ENCODE measurements around the gene JUNB. TPM values are rescaled to one million over a fixed set of nuclear protein-coding genes. Genes with fewer than 3 reads are reported as not detected.
A peak's percentile ranks its signal among the peaks of the same experiment; 100 is the strongest.

The JUNB gene
- total and polyA plus RNA-seq, 2 of the 13 experiments (the other 11 are each of a cell fraction or from before 2014, with no cell fraction given) = 7.7 to 8.2 TPM

DNA sequence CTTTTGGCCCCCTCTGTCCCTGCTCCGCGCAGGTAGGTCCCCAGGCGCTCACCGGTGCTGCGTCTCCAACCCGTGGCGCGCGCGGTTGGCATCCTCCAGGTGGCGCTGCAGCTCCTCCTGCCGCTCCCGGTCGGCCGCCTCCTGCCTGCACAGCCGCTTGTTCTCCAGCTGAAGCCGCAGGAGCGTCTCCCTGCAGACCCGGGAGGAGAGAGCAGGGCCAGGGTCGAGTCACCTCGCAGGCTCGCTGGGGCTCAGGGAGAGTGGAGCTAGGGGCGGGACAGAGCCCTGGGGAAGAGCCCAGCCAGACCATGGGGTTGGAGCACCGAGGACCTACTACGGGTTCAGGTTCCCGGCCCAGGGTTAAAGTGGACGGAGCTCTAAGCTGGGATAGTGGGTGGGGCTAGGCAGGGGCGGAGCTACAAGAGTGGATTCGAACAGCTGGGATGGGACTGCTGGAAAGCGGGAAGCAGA is 25.2 kb upstream of the JUNB start (continued):
- TF ChIP-seq, protein P1, sequence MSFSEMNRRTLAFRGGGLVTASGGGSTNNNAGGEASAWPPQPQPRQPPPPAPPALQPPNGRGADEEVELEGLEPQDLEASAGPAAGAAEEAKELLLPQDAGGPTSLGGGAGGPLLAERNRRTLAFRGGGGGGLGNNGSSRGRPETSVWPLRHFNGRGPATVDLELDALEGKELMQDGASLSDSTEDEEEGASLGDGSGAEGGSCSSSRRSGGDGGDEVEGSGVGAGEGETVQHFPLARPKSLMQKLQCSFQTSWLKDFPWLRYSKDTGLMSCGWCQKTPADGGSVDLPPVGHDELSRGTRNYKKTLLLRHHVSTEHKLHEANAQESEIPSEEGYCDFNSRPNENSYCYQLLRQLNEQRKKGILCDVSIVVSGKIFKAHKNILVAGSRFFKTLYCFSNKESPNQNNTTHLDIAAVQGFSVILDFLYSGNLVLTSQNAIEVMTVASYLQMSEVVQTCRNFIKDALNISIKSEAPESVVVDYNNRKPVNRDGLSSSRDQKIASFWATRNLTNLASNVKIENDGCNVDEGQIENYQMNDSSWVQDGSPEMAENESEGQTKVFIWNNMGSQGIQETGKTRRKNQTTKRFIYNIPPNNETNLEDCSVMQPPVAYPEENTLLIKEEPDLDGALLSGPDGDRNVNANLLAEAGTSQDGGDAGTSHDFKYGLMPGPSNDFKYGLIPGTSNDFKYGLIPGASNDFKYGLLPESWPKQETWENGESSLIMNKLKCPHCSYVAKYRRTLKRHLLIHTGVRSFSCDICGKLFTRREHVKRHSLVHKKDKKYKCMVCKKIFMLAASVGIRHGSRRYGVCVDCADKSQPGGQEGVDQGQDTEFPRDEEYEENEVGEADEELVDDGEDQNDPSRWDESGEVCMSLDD (CRISPR knock-in tag; IDR thresholded peaks at IDR 0.05; ENCODE audit: borderline replicate concordance) = no peak
- TF ChIP-seq CEBPB (IDR thresholded peaks at IDR 0.05; ENCODE audit: borderline replicate concordance, low read depth, low read length) = no peak
- TF ChIP-seq ZNF781 (CRISPR knock-in tag; IDR thresholded peaks at IDR 0.05; ENCODE audit: borderline replicate concordance, not compliant biosample characterization) = no peak
- TF ChIP-seq, protein P2, sequence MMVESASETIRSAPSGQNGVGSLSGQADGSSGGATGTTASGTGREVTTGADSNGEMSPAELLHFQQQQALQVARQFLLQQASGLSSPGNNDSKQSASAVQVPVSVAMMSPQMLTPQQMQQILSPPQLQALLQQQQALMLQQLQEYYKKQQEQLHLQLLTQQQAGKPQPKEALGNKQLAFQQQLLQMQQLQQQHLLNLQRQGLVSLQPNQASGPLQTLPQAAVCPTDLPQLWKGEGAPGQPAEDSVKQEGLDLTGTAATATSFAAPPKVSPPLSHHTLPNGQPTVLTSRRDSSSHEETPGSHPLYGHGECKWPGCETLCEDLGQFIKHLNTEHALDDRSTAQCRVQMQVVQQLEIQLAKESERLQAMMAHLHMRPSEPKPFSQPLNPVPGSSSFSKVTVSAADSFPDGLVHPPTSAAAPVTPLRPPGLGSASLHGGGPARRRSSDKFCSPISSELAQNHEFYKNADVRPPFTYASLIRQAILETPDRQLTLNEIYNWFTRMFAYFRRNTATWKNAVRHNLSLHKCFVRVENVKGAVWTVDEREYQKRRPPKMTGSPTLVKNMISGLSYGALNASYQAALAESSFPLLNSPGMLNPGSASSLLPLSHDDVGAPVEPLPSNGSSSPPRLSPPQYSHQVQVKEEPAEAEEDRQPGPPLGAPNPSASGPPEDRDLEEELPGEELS (CRISPR knock-in tag; IDR thresholded peaks at IDR 0.05) = no peak
- TF ChIP-seq, protein P3, sequence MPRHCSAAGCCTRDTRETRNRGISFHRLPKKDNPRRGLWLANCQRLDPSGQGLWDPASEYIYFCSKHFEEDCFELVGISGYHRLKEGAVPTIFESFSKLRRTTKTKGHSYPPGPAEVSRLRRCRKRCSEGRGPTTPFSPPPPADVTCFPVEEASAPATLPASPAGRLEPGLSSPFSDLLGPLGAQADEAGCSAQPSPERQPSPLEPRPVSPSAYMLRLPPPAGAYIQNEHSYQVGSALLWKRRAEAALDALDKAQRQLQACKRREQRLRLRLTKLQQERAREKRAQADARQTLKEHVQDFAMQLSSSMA (CRISPR knock-in tag; IDR thresholded peaks at IDR 0.05) = no peak
- no peak for TF ChIP-seq FOXJ3 (CRISPR knock-in tag; IDR thresholded peaks at IDR 0.05; ENCODE audit: borderline replicate concordance)
- TF ChIP-seq ZNF430 (CRISPR knock-in tag; IDR thresholded peaks at IDR 0.05) = no peak
- peak; percentile 79; the same call in 1 of the 2 replicates for TF ChIP-seq MTA1 (CRISPR knock-in tag; IDR thresholded peaks at IDR 0.05; ENCODE audit: borderline replicate concordance)
- TF ChIP-seq ARNT2 (CRISPR knock-in tag; IDR thresholded peaks at IDR 0.05; ENCODE audit: low read depth) = no peak
- no peak for TF ChIP-seq ZNF383 (CRISPR knock-in tag; IDR thresholded peaks at IDR 0.05; ENCODE audit: borderline replicate concordance)
- TF ChIP-seq ZFAT (CRISPR knock-in tag; conservative IDR thresholded peaks at IDR 0.05) = no peak
- TF ChIP-seq, protein P4, sequence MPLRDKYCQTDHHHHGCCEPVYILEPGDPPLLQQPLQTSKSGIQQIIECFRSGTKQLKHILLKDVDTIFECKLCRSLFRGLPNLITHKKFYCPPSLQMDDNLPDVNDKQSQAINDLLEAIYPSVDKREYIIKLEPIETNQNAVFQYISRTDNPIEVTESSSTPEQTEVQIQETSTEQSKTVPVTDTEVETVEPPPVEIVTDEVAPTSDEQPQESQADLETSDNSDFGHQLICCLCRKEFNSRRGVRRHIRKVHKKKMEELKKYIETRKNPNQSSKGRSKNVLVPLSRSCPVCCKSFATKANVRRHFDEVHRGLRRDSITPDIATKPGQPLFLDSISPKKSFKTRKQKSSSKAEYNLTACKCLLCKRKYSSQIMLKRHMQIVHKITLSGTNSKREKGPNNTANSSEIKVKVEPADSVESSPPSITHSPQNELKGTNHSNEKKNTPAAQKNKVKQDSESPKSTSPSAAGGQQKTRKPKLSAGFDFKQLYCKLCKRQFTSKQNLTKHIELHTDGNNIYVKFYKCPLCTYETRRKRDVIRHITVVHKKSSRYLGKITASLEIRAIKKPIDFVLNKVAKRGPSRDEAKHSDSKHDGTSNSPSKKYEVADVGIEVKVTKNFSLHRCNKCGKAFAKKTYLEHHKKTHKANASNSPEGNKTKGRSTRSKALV (CRISPR knock-in tag; IDR thresholded peaks at IDR 0.05) = peak; percentile 89
- no peak; the same call in 1 of the 2 replicates for TF ChIP-seq PHF21A (CRISPR knock-in tag; IDR thresholded peaks at IDR 0.05)
- TF ChIP-seq ZNF431 (CRISPR knock-in tag; IDR thresholded peaks at IDR 0.05; ENCODE audit: borderline replicate concordance, low read depth) = no peak
- TF ChIP-seq ZNF558 (CRISPR knock-in tag; IDR thresholded peaks at IDR 0.05; ENCODE audit: borderline replicate concordance) = no peak
- no peak for TF ChIP-seq TAF1 (CRISPR knock-in tag; IDR thresholded peaks at IDR 0.05)
- 0 out of 2 replicates have a peak, but pooled peaks have one; percentile 24 for TF ChIP-seq SOX5 (CRISPR knock-in tag; IDR thresholded peaks at IDR 0.05; ENCODE audit: borderline replicate concordance)
- no peak for TF ChIP-seq GTF3A (CRISPR knock-in tag; conservative IDR thresholded peaks at IDR 0.05)
- TF ChIP-seq, protein P5, sequence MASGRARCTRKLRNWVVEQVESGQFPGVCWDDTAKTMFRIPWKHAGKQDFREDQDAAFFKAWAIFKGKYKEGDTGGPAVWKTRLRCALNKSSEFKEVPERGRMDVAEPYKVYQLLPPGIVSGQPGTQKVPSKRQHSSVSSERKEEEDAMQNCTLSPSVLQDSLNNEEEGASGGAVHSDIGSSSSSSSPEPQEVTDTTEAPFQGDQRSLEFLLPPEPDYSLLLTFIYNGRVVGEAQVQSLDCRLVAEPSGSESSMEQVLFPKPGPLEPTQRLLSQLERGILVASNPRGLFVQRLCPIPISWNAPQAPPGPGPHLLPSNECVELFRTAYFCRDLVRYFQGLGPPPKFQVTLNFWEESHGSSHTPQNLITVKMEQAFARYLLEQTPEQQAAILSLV (CRISPR knock-in tag; IDR thresholded peaks at IDR 0.05; ENCODE audit: borderline replicate concordance) = no peak
- TF ChIP-seq, protein P6, sequence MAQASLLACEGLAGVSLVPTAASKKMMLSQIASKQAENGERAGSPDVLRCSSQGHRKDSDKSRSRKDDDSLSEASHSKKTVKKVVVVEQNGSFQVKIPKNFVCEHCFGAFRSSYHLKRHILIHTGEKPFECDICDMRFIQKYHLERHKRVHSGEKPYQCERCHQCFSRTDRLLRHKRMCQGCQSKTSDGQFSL (CRISPR knock-in tag; IDR thresholded peaks at IDR 0.05) = no peak

All from HepG2 (cell line).